Endothelial cell of umbilical vein (primary cell): ENCODE results near the gene BCAS3. TPM values are rescaled to one million over a fixed set of nuclear protein-coding genes. Genes with fewer than 3 reads are reported as not detected.

Experiments
- BruUV-seq: library from RNA; stranded (reverse); fragments of 400-500 nt; replicated peaks from 2 replicates; lab custom pipeline; 2021; lab: Mats Ljungman, UMichigan
- CTCF ChIA-PET: fragments of 300-600, 350-600 bp; sonication (Branson Sonifier 250); formaldehyde crosslinking; loops from one replicate; lab custom pipeline; 2021; ENCODE audit warnings: antibody characterized with exemption, inconsistent platforms; lab: Charles Lee
- POLR2A ChIA-PET: fragments of 300-600, 350-600 bp; sonication (Branson Sonifier 250); formaldehyde crosslinking; loops from one replicate; lab custom pipeline; 2021; ENCODE audit warnings: antibody characterized with exemption, inconsistent platforms; lab: Charles Lee
- DNase-seq: peaks from one replicate; pipeline ENCODE4 v3.0.0-alpha.2; 2011; ENCODE audit warnings: low read depth, low spot score
- FAIRE-seq: peaks from 2 replicates; lab custom pipeline; 2011; peaks lifted over from hg19 to GRCh38; lab: Jason Lieb, UNC
- H2AFZ ChIP-seq: 2 replicates; pipeline ENCODE4 v1.6.0; 2012; ENCODE audit warnings: low read depth, low read length, control low read depth, inconsistent platforms
- H3K27ac ChIP-seq: 2 replicates; pipeline ENCODE4 v1.5.1; 2011; ENCODE audit warnings: low read depth, mild to moderate bottlenecking, control low read depth, low read length, moderate library complexity; ENCODE audit not compliant: insufficient read depth
- H3K27me3 ChIP-seq, 2 experiments: 2 replicates each; pipeline versions ENCODE4 v1.6.0 to v1.6.1; 2011; ENCODE audit warnings: low read length in 2 of 2, mixed read lengths in 1 of 2; ENCODE audit not compliant: control insufficient read depth in 2 of 2, insufficient read depth in 2 of 2
- H3K36me3 ChIP-seq, 2 experiments: 2 replicates in 1 of 2; 3 replicates in 1 of 2; pipeline ENCODE4 v1.5.1; 2011; ENCODE audit warnings: low read length in 2 of 2, mild to moderate bottlenecking in 1 of 2, moderate library complexity in 1 of 2; ENCODE audit not compliant: control insufficient read depth in 2 of 2, insufficient read depth in 2 of 2; ENCODE audit errors: extremely low read depth in 1 of 2
- H3K4me1 ChIP-seq: 3 replicates; pipeline ENCODE4 v1.5.1; 2011; ENCODE audit warnings: mild to moderate bottlenecking, low read length; ENCODE audit not compliant: control insufficient read depth, insufficient read depth; ENCODE audit errors: extremely low read depth
- H3K4me2 ChIP-seq: 2 replicates; pipeline ENCODE4 v1.6.1; 2011; ENCODE audit warnings: low read length, control low read depth, mixed read lengths; ENCODE audit not compliant: insufficient read depth
- H3K4me3 ChIP-seq, 3 experiments: fragments of 200-600 bp in 1 of 3; sonication (generic), shearing (Covaris generic) in 1 of 3; replicated peaks in 1 of 3; 2 replicates each; pipeline ENCODE4 v1.5.1; 2011 to 2016; ENCODE audit warnings: control low read depth in 3 of 3, low read length in 3 of 3, mild to moderate bottlenecking in 2 of 3, inconsistent platforms in 1 of 3, low read depth in 1 of 3, moderate library complexity in 1 of 3; ENCODE audit not compliant: insufficient read depth in 1 of 3
- H3K79me2 ChIP-seq: 2 replicates; pipeline ENCODE4 v1.6.0; 2012; ENCODE audit warnings: low read length, inconsistent platforms; ENCODE audit not compliant: control insufficient read depth, insufficient read depth
- H3K9ac ChIP-seq: replicated peaks from 2 replicates; pipeline ENCODE3; 2011; ENCODE audit warnings: low read length, control low read depth; ENCODE audit not compliant: insufficient read depth; ENCODE audit errors: extremely low read depth
- H3K9me1 ChIP-seq: replicated peaks from 3 replicates; pipeline ENCODE4 v1.6.0; 2011; ENCODE audit warnings: mild to moderate bottlenecking, low read length; ENCODE audit not compliant: control insufficient read depth, insufficient read depth; ENCODE audit errors: extremely low read depth
- H3K9me3 ChIP-seq: replicated peaks from 2 replicates; pipeline ENCODE4 v1.5.1; 2012; ENCODE audit warnings: low read length, inconsistent platforms; ENCODE audit not compliant: control insufficient read depth, insufficient read depth
- H4K20me1 ChIP-seq: replicated peaks from 2 replicates; pipeline ENCODE3; 2011; ENCODE audit warnings: mild to moderate bottlenecking, low read length; ENCODE audit not compliant: control insufficient read depth, insufficient read depth; ENCODE audit errors: extremely low read depth
- CTCF ChIP-seq, 2 donors: IDR thresholded peaks; 1 replicate in 1 of 2; 2 replicates in 1 of 2; pipeline ENCODE4 v1.5.1; 2011; ENCODE audit warnings: low read length in 2 of 2, mild to moderate bottlenecking in 2 of 2, moderate library complexity in 2 of 2, control low read depth in 1 of 2, inconsistent platforms in 1 of 2, low read depth in 1 of 2; ENCODE audit not compliant: insufficient read depth in 1 of 2; ENCODE audit errors: extremely low read depth in 1 of 2
- EZH2 ChIP-seq: IDR thresholded peaks from 2 replicates; pipeline ENCODE4 v1.6.1; 2012; ENCODE audit warnings: borderline replicate concordance, low read depth, mild to moderate bottlenecking, moderate library complexity, low read length, inconsistent platforms; ENCODE audit not compliant: severe bottlenecking
- FOS ChIP-seq: IDR thresholded peaks from 2 replicates; pipeline ENCODE4 v1.6.1; 2011; ENCODE audit warnings: mild to moderate bottlenecking, low read length, moderate library complexity, borderline replicate concordance; ENCODE audit not compliant: insufficient read depth
- GATA2 ChIP-seq: IDR thresholded peaks from 2 replicates; pipeline ENCODE4 v1.7.0; 2011; ENCODE audit warnings: low read depth, mild to moderate bottlenecking, moderate library complexity, mixed read lengths, low read length; ENCODE audit not compliant: insufficient read length, insufficient read depth
- JUN ChIP-seq: IDR thresholded peaks from 2 replicates; pipeline ENCODE4 v1.6.1; 2011; ENCODE audit warnings: borderline replicate concordance, low read depth; ENCODE audit not compliant: insufficient read length, insufficient read depth
- MAX ChIP-seq: IDR thresholded peaks from 2 replicates; pipeline ENCODE4 v1.6.1; 2011; ENCODE audit not compliant: insufficient read depth, insufficient read length
- MYC ChIP-seq: IDR thresholded peaks from one replicate; pipeline ENCODE4 v1.6.1; 2011; ENCODE audit warnings: mild to moderate bottlenecking, low read depth, low read length
- POLR2A ChIP-seq: IDR thresholded peaks from 2 replicates; pipeline ENCODE4 v1.6.1; 2012; ENCODE audit warnings: low read depth, mild to moderate bottlenecking, control low read depth, low read length
- POLR2AphosphoS5 ChIP-seq: IDR thresholded peaks from 2 replicates; pipeline ENCODE4 v1.6.1; 2012; ENCODE audit warnings: low read depth, mild to moderate bottlenecking, control low read depth, low read length, moderate library complexity; ENCODE audit not compliant: insufficient read depth
- dilution Hi-C: fragments of 300-500 bp; cut with MboI; formaldehyde crosslinking; loops from one replicate; pipeline ENCODE4 v1.15.0; 2019; ENCODE audit warnings: low sequenced_read_pairs; ENCODE audit not compliant: extremely low pct_ligation_motif_present
- intact Hi-C: fragments of 100-400 bp; cut with micrococcal nuclease; formaldehyde crosslinking; loops from one replicate; pipeline ENCODE4 v1.10.0; 2022
- polyA plus RNA-seq, 4 experiments: library from polyadenylated mRNA; depleted of rRNA in 3 of 4; stranded (reverse) in 3 of 4; unstranded in 1 of 4; fragments of >200 nt; gene quantifications; 2 replicates each; pipeline versions ENCODE4 v1.2.1 to v1.2.3, GENCODE V29; 2011 to 2012; ENCODE audit warnings: missing spikeins in 1 of 4
- total RNA-seq: library from RNA; stranded (reverse); gene quantifications from 2 replicates; pipeline ENCODE4 v1.2.3, GENCODE V29; 2021

BCAS3 gene
- total and polyA plus RNA-seq, 2 donors (not counting 3 experiments of a cell fraction or from before 2014, with no cell fraction given) = 8.2 to 16.0 TPM

GRCh38 chr17:61011251-61011650 is 333.6 kb downstream of the BCAS3 start:
- Histone ChIP-seq H3K9ac (no peak overlapping the region), H3K27me3 (no peaks in the 10 kb centered on the region), H4K20me1 (no peaks in the 10 kb centered on the region), H3K9me1 (no peaks in the 10 kb centered on the region), H3K27ac (no peak overlapping the region), H3K9me3 (no peaks in the 10 kb centered on the region), H3K4me3 (no peak overlapping the region), H3K4me1 (no peaks in the 10 kb centered on the region), H3K36me3 (no peaks in the 10 kb centered on the region), H3K79me2 (no peaks in the 10 kb centered on the region), H2AFZ (no peak overlapping the region), H3K4me2 (no peak overlapping the region)
- dilution Hi-C loops = no loop called here
- no TSS peak for BruUV-seq
- TF ChIP-seq FOS (no peak), EZH2 (no peak), MYC (no peak), GATA2 (no peak), MAX (no peak), POLR2A (no peak), CTCF (IDR thresholded peaks at IDR 0.05; ENCODE audit: extremely low read depth in 1 of 2, insufficient read depth in 1 of 2, low read depth in 1 of 2, low read length in 2 of 2) (no peak), POLR2AphosphoS5 (no peak), JUN (no peak)
- intact Hi-C loops = no loop called here
- ChIA-PET CTCF (interaction anchor here (1.2 kb wide), 1 partner anchor 16 kb away, joined by 3 read pairs; no protein-coding TSS in a partner anchor), POLR2A (no interaction called here)
- peak; percentile 8 for FAIRE-seq
- DNase-seq = no peak
